GM12891 (cell line): ENCODE measurements around the gene DRD5.

ENCODE experiments used
- PAX5 ChIP-seq: IDR thresholded peaks from 2 replicates; pipeline ENCODE4 v1.6.1; 2011; ENCODE audit warnings: low read length, moderate library complexity, mild to moderate bottlenecking; ENCODE audit not compliant: insufficient read depth, severe bottlenecking
- POLR2A ChIP-seq: IDR thresholded peaks from 2 replicates; pipeline ENCODE4 v1.6.1; 2011; ENCODE audit warnings: low read depth, low read length, control low read depth
- POLR2AphosphoS5 ChIP-seq: IDR thresholded peaks from 2 replicates; pipeline ENCODE4 v1.6.1; 2011; ENCODE audit warnings: low read depth, low read length, control low read depth
- POU2F2 ChIP-seq: IDR thresholded peaks from 2 replicates; pipeline ENCODE4 v1.6.1; 2011; ENCODE audit warnings: low read depth, mild to moderate bottlenecking, control low read depth, low read length, moderate library complexity
- TAF1 ChIP-seq: IDR thresholded peaks from 2 replicates; pipeline ENCODE4 v1.6.1; 2011; ENCODE audit warnings: low read depth, low read length, control low read depth

DNA sequence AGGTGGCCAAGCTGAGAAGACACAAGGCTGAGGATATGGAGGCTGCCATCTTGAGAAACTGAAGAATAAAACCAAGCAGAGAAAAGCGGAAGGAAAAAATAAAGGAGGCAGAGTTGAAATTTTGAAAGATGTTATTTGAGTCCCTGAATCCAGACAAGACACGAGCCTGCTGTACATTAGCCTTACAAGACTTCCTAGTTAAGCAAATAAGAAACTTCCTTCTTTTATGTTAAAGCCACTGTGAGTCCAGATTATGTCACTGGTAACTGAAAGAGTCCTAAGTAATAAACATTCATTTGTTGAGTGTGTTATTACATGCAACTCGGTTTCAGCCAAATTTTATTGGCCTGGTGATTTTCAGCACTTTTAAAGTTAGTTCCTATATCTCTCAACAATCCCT lies 30.4 kb downstream of the DRD5 start:
- TF ChIP-seq TAF1 (no peak), POLR2AphosphoS5 (no peak), POLR2A (no peak), POU2F2 (no peak), PAX5 (no peak)
